GM21737 (cell line): ENCODE results near the gene NRN1.
"Not testable (repeated sequence)": the region's sequence is repeated elsewhere in the genome, so short reads cannot be mapped to it uniquely, and the experiment has no call there.

Experiments used
- ATAC-seq: cut with Tn5 transposase; IDR thresholded peaks from one replicate; pipeline ENCODE4 v1.9.1; 2021; ENCODE audit warnings: mild to moderate bottlenecking, moderate library complexity; ENCODE audit not compliant: unreplicated experiment

NRN1 gene

DNA sequence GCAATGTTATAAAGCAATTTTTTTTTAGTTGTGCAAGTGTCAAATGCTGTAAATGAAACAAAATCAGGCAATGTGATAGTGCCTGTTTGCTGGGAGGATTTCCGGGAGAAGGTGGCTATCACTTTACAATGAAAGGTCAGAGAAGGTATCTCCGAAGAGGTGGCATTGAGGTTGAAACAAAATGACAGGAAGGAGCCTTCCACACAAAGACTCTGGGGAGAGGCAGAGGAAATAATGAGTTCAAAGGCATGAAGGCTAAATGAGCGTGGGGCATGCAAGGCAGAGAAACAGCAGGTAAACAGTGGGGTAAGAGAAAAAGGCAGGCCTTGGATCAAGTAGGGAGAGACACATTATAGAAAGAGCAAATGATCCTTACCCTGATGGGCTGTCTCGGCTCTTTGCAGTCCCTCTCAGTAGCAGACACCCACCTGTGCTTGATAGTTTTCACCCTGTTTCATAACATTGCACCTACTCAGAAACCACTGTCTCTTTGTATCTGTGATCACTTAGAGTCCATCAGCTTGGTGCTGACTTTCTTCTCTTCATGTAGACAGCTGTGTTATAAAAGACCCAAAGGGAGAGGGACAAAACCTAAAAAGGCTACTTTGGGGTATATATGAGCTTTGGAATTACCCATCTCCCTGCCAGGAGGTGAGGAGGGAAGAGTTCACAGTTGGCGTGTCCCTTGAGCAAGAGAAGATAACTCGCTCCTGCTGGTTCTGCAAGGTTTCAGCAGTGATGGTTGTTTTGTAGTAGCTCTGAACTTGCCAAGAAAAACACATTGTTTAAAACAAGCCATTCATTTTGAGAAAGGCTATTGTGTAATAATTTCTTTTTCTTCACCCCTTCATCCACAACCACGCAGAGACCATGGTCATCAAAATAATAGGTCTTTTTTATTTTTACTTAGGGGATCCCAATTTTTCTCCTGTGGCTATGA is 22.3 kb downstream of the NRN1 start:
- no peak for ATAC-seq

DNA sequence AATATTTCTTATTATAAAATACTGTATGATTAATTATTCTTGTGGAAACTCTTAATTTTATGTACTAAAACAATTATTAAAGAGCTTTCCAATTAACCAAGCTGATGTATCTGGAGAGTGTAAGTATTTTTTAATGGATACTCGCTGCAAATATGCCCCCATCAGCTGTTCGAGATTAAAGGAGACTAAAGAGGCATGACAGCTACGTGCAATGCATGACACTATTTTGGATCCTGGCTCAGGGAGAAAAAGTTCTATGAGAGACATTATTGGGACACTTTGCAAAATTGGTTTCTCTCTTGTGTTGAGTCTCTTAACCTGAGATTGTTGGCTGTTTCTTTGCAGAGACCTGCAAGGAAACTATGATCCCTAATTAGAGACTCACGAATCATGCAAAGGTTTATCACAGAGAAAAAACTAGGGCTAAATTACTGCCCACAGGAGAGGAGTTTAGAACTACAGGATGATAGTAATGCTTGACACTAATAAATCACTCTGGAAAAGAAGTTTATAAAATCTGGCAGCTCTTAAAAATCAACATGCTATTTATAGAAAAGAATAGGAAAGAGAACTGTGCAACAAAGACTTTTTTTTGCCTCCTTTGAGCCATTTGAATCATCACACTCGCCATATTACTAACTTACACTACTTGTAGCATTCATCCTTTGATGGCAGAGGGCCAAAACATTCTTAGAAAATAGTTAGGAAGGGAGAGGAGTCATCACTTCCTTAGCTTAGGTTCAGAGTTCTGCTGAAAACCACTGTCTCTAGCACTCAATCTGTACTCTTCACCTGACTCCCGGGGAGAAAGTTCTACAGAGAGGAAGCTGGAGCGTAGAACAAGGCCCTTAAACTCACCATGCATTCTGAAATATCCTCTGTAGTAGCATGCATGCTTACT is 25.3 kb downstream of the NRN1 start:
- no peak for ATAC-seq

DNA sequence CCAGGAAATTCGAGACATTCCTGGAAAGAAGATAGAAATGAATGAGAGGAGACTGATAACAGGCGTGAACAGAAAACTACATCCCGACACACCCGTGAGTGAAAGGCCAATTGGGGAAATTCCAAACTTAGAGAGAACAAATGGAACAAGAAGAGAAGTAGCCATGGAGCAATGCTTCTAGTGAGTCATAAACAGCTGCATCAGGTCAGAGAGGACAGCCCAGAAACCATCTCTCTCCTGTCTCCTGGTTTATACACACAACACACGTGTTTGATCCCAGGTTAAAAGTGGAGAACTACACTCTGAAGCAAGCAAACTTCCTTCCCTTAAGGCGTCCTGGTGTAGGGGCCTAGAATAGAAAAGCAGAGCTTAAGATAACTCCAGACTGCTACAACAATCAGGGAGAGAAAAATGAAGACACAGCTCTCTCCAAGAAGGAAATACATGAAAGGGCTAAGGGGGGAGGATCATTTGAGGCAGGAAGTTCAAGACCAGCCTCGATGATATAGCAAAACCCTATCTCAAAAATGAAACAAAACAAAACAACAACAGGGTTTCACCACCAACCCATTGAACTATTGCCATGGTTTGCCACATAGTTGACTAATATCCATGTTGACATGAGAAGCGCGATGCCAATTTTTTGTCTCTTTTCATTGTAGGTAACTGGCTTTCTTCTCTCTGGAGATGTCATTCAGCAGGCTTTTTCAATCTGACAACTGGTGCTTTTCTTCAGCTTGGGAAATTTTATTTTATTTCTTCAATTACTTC is 26.9 kb downstream of the NRN1 start:
- ATAC-seq: no peak

DNA sequence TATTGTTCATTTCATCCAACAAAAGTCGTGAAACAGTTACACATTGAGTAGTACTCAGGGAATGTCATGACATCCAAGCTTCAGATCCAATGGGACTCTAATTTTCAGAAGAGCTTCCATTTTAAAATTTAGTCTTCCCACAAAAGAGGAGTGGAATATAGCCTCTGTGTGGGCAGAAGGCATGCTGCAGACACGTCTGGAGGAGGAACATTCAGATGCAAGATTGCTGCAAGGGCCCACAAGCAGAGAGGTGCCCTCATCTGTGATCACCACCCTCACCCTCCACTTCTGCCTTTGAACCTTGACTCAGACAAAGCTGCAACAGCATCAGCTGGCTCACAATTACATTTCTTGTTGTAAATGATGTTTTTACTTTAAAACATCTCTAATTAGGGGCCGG is 29.9 kb downstream of the NRN1 start:
- no peak for ATAC-seq

DNA sequence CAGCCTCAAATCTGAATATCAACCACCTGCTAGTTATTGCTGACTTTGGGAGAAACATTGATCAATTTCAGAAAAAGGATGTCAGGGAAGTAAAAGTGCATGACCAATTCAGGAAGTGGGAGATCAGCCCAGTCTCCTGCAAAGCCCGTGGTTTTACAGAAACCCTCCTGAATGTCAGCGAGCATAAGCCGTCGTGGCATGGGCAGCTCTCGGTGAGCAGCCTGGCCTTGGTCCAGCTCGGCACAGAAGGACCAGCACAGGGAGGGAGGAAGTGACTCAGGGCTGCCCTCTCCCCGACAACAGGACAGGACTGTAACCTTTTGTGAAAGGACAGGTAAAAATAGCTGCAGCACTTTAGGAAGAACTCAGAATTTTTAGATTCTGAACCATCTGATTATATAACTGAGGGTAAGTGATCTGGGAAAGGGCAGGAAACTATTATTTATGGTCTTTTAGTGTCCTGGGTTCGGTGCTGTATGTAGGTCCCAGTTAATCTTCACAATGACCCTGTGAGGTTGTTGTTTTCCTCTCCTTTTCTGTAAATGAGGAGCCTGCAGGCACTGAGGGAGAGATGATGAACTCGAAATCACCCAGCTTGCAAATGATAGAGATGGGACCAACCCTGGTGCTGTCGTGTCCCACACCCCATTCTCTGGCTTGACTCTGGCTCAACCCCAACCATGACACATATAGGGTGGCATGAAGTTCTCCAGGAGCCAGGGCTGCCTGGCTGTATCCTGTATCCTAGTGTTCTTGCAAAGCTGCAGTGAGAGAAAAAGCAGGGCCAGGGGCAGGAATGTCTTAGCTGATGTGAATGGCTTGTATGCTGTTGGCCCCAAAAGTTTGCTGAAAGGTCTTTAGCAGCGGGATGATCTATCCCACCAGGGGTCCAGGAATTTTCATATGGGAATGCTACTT is 37.6 kb downstream of the NRN1 start:
- no peak for ATAC-seq

DNA sequence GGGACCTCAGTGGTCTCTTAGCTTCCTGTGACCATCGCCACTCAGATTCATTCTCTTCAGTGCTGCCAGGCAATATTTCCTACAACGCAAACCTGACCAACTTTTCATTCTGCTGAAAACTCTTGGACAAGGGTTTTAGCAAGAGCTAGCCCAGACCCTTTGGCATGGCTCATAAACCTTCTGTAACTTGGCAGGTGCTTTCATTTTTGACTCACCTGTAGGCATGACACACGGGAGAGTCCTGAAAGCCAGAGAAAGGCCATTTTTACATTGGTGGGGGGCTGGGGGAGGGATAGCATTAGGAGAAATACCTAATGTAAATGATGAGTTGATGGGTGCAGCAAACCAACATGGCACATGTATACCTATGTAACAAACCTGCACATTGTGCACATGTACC is 38.7 kb downstream of the NRN1 start:
- ATAC-seq: not testable (repeated sequence)

DNA sequence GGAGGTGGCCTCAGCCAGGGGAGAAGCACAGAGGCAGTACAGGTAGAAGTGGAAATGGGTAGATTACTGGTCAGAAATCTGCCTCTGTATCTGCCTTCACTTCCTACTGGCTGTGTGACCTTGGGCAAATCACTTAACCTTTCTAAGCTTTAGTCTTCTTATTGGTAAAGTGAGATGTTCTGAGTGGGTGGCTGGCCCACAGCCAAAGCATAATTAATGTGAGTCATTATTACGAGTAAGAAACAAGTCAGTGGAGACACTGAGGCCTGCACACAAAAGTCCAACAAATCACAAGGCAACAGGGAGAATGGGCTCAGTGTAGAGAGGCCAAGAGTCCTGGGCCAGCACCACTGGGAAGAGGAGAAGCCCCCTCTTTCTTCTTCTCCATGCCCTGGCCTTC is 39.1 kb downstream of the NRN1 start:
- no peak for ATAC-seq

DNA sequence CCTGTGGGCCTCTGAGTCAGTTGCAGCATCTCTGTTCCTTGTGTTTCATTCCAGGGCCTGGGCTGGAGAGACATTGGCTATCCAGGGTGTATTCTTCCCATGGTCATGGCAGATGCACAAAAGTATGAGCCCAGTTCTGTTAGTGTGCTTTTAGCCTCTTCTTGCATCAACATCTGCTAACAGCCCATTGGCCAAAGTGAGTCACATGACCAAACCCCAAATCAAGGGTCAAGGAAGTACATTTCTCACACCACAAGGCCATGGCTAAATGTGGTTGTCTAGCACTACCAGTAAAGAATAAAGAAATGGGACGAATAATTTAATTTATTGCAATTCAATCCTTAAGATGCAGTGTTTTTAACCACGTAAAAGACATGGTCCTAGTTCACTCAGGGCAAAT is 43.9 kb downstream of the NRN1 start:
- no peak for ATAC-seq

DNA sequence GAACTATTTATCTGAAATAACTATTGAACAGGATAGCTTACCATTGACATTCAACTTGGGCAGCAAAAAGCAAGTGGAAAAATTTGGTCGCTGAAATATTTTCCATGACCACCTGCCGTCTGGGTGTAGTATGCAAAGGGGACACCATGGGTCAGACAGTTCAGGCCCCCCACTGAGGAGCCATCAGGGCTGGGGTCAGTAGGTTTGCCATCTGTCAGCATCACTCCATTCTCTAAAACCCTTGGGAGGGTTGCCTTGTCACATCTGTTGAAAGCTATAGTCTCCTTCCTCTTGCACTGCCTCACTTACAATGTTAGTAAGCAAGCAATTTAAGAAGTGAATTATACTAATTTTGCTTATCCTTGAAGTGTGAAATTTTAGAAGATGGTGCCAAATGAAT is 44.9 kb downstream of the NRN1 start:
- no peak for ATAC-seq

DNA sequence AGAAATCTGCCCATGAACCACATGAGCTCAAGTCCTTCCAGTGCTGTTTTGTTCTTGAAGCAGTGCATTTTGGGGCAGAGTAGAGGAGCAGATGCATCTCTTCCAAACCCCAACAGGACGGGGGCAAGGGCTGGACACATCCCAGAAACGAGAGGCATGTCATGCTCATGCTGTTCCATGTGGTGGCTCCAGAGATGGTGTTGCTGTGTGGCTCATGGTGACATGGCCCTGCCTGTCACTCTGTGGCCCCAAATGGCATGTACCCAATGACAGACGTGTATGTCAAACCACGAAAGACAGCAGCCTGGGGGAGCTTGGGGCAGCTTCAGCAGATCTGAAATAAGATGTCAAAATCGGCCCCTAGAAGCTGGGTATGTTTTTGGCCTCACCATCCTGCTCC is 46.3 kb downstream of the NRN1 start:
- ATAC-seq: no peak

DNA sequence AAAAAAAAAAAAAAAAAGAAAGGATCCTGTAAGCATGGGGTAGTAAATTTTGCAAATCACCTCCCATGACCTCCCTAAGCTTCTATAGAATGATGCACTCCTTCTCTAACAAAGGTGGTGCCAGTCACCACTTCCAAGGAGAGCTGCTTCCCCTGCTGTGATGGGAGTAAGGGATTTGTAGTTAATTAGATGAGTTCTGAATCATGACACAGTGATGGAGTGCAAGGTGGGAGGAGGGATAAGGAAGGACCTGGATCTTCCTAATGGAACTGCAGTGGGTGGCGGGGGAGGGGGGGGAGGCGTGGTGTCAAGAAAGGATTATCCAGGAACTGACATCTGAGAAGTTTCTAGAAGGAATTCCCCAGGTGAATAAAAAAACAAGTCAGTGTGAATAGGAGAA is 47.8 kb downstream of the NRN1 start:
- no peak for ATAC-seq

DNA sequence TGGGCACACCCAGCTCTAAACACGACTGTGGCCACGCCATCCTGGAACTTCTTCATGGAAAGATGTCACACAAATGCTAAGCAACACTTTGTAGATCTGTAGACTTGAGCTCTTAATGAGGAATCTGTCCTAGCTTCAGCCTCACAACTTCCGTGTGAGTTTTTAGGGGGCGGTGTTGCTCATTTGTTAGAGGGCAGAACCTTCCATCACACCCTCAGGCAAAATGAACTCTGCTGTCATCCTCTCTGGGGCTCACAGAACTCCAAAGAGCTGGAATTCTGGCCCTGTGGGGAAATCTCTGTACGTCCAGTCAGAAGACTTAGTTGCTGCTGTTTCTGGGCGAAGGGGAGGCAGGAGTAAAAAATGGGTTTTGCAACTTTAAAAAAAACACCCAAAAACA is 49.8 kb downstream of the NRN1 start:
- no peak for ATAC-seq

DNA sequence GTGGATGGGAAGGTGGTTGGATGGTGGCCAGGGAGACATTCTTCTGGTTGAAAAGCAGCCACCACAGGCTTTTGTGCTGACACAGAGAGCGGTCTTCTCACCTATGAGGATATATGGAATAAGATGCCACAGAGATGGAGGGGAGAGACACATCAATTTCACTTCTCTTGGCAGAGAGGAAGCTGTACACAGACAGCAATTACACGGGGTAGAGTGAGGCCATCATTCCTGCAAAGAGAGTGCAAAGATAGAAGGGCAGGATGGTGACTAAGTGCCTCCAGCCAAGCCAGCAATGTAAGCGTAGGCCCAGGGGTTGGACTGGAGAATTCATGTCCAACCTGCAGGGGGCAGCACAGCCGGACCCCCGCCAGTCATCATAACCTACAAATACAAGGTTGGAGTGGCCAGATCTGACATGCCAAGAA is 56.4 kb downstream of the NRN1 start:
- ATAC-seq: no peak
